Aortic smooth muscle cell (primary cell): ENCODE measurements around the gene BICC1. TPM values are rescaled to one million over a fixed set of nuclear protein-coding genes. Genes with fewer than 3 reads are reported as not detected.

Source experiments
- total RNA-seq: library from RNA; depleted of rRNA; stranded (reverse); fragments of >200 nt; gene quantifications from 2 replicates; pipeline ENCODE4 v1.2.3, GENCODE V29; 2014

The BICC1 gene, protein sequence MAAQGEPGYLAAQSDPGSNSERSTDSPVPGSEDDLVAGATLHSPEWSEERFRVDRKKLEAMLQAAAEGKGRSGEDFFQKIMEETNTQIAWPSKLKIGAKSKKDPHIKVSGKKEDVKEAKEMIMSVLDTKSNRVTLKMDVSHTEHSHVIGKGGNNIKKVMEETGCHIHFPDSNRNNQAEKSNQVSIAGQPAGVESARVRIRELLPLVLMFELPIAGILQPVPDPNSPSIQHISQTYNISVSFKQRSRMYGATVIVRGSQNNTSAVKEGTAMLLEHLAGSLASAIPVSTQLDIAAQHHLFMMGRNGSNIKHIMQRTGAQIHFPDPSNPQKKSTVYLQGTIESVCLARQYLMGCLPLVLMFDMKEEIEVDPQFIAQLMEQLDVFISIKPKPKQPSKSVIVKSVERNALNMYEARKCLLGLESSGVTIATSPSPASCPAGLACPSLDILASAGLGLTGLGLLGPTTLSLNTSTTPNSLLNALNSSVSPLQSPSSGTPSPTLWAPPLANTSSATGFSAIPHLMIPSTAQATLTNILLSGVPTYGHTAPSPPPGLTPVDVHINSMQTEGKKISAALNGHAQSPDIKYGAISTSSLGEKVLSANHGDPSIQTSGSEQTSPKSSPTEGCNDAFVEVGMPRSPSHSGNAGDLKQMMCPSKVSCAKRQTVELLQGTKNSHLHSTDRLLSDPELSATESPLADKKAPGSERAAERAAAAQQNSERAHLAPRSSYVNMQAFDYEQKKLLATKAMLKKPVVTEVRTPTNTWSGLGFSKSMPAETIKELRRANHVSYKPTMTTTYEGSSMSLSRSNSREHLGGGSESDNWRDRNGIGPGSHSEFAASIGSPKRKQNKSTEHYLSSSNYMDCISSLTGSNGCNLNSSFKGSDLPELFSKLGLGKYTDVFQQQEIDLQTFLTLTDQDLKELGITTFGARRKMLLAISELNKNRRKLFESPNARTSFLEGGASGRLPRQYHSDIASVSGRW
- total RNA-seq = 66.3 and 88.6 TPM in 2 replicates

DNA sequence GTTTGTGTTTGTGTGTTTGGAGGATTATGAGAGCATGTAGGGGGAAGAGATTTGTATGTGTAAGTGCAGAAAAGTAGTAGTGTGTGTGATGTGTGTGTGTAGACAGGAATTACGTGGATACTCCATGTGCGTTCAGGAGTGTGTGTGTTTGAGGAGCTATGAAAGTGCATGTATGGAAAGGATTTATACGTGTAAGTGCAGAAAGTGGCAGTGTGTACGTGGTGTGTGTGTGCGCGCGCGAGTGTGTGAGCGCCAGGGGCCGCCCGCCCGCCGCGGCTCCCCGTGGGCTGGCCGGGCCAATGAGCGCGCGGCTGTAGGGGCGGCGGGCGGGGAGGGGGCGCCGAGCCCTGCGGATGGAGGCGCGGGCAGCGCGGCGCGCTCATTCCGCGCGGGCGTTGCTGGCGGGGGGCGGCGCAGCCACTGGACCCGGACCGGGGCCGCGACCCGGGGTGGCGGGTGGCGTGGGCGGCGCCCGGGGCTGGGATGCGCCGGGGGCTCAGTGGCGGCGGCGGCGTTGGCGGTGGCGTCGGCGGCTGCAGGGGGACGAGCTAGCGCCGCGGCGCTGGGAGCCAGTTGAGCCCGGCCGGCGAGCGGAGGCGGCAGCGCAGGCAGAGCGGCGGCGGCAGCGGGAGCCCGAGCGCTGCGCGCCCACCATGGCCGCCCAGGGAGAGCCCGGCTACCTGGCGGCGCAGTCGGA, at the start of gene BICC1:
Gene BICC1 (plus strand): TSS at position 382 of the 697 bp plus-strand sequence. CDS start 272 bp downstream, at position 654.

Other genes with a start within 250 kb of the BICC1 start
- 3.2 TPM in 2 replicates for gene IPMK, start 245.0 kb upstream of the BICC1 start, total RNA-seq
- 41.9 and 52.7 TPM in 2 replicates for gene CISD1, start 243.7 kb upstream of the BICC1 start, total RNA-seq
- 6.9 and 9.3 TPM in 2 replicates for gene UBE2D1, start 177.9 kb upstream of the BICC1 start, total RNA-seq
- gene TFAM, start 127.5 kb upstream of the BICC1 start, total RNA-seq = 17.7 and 18.1 TPM in 2 replicates